HG03442 (cell line): ENCODE measurements around the gene WDR72.

Experiments
- ATAC-seq: cut with Tn5 transposase; IDR thresholded peaks from one replicate; pipeline ENCODE4 v1.9.1; 2021; ENCODE audit warnings: mild to moderate bottlenecking, moderate library complexity; ENCODE audit not compliant: unreplicated experiment

Gene WDR72

DNA sequence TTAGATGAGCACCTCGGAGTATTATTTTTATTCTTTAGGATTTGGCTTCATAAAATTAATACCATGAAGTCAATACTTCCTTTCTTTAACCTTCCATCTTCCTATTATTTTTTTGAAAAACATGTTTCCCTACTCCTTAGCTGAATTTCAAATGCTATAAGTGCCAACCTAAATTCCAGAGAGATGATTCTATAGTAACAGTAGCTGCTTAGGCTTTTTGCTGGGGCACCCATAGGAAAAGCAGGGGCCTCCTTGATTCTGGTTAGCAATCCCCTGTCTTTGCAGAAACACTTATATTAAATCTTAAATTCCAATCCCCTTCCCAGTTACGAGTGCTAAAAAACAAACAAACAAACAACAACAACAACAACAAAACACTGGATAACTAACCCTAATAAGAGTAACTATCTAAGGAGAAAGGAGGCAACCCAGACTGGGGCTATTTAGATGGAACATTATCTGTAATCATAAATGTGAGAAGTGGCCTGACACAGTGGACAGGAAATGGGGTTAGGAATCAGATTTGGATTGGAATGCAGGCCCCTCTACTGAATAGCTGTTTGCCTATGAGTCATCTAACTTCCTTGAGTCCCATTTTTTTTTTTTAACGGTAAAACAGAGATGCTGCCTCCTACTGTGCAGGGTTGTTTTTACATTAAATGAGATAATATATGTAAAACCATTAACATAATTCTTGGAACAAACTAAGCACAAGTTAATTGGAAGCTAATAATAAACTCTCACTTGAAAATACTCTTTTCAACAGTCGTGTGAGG is 148.1 kb downstream of the WDR72 start:
- no peak for ATAC-seq

DNA sequence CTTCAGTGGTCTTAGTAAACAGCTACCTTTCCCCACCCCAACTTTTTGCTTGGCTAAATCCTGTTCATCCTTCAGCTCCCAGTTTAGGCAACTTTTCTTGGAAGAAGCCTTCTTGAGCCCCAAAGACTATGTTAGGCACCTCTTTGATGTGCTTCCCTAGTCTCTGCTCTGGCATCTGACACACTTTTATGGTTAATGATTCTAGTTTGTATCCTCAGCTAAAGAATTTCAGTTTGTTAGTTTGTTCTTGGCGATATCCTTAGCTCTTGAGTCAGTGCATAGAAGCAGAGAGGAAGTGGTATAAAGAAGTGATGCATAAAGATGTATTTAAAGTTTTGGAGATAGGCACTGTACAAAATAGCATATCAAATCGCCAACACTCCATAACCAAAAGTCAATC is 168.4 kb downstream of the WDR72 start:
- no peak for ATAC-seq

DNA sequence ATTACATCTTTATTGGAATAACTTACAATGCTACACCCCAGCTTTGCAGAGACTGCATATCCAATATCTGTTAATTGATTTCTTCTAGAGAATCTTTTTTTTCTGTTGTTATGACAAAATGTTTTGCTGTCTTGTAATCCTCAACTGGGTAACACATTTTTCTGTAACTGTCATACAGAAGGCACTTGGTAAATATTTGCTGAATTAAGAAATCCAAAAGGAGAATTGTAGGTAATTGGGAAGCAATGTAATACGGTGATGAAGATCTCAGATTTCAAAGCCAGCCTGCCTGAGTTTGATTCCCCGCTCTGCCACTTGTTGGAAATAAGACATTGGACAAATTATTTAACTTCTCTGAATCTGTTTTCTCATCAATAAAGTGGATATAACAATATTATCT is 169.1 kb downstream of the WDR72 start:
- ATAC-seq, result no peak

DNA sequence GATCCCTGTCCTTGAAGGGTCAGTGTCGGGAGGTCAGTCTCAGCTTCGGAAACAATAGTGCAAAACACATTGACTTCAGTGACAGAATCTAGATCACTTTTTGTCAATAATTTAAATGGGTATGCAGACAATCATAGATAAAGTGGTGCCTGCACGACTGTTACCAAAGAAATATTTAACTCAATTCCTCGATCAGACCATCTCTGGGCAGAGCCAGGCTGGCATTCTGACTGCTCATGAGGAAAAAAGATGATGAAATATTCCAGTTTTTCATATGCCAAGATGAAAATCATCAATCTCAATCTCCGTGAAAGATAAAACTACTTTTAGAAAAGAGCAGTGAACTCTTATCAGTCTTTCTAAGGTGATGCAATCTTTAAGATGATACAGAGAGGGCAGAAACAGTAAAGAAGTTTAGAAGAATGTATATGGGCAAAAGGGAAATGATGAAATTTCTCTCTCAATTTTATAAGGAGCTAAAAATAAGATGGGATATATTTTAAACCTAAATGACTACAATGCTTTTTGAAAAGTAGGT is 169.9 kb downstream of the WDR72 start:
- no peak for ATAC-seq

DNA sequence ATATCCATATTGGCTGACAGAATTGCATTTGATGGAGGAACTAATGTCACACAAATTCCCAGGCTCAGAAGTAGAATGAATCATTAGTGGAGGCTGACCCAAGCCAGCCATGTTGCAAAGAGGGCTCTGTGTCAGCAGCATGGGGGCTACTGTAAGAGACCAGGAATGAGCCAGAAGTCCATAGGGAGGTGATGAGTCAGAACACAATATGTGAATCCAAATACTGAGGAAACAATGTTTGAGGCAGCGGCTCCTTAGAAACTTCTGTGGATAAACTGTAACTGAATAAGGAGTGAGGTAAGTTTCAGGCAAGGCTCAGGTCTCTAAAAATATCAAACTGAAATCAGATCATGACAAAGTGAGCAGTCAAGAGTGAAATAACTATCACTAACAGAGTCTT is 170.7 kb downstream of the WDR72 start:
- no peak for ATAC-seq

- ATAC-seq, result peak; percentile 74
Measured at GRCh38 chr15:53586799-53587198, 172.7 kb downstream of the WDR72 start.

GRCh38 chr15:53581513-53581912 is 177.9 kb downstream of the WDR72 start:
- no peak for ATAC-seq

- no peak for ATAC-seq
Measured at GRCh38 chr15:53580366-53580765, 179.1 kb downstream of the WDR72 start.

- no peak for ATAC-seq
Measured at GRCh38 chr15:53576841-53577240, 182.6 kb downstream of the WDR72 start.

- ATAC-seq, result no peak
Measured at GRCh38 chr15:53573091-53573490, 186.4 kb downstream of the WDR72 start.

DNA sequence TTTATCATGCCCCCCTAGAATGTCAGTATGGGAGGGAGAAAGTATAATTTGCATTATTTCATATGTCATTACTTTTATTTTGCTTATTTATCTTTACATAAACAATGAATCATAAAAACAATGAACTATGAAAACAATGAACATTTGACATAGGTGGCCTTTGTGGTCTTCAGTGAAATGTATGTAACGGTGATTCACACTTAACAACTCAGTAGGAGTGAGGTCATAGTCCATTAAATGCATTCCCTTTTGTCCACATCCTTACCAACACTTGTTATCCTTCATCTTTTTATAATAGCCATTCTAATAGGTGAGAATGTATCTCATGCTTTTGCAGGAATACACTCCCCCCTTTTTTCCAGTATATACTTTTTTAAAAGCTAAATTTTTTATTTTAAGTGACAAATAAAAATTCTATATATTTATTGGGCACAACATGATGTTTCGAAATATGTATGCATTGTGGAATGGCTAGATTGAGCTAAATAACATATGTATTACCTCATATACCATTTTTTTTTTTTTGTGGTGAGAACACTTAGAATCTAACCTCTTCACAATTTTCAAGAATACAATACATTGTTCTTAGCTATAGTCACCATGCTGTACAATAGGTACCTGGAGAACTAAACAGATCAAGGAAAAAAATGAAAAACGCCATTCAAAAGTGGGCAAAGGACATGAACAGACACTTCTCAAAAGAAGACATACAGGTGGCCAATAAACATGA is 189.5 kb downstream of the WDR72 start:
- no peak for ATAC-seq

GRCh38 chr15:53566912-53567311 is 192.6 kb downstream of the WDR72 start:
- ATAC-seq, result no peak

DNA sequence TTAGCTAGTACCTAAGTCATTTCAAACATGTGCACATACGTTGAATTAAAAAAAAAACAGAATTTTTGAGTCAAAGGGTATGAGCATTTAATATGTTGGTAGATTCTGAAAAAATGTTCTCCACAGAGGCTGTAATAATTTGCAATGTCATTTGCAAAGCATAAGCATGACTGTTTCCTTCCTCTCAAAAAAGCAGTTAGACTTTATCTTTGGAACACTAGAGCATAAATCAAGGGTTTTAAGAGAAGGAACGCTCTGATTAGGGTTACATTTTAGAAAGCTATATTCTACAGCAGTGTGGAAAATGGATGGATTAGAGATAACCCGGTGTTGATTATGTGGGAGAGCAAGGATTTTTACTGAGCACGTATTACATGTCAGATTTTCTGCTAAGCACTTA is 193.7 kb downstream of the WDR72 start:
- no peak for ATAC-seq

GRCh38 chr15:53564647-53565046 is 194.8 kb downstream of the WDR72 start:
- no peak for ATAC-seq

GRCh38 chr15:53563627-53564026 is 195.8 kb downstream of the WDR72 start:
- no peak for ATAC-seq

DNA sequence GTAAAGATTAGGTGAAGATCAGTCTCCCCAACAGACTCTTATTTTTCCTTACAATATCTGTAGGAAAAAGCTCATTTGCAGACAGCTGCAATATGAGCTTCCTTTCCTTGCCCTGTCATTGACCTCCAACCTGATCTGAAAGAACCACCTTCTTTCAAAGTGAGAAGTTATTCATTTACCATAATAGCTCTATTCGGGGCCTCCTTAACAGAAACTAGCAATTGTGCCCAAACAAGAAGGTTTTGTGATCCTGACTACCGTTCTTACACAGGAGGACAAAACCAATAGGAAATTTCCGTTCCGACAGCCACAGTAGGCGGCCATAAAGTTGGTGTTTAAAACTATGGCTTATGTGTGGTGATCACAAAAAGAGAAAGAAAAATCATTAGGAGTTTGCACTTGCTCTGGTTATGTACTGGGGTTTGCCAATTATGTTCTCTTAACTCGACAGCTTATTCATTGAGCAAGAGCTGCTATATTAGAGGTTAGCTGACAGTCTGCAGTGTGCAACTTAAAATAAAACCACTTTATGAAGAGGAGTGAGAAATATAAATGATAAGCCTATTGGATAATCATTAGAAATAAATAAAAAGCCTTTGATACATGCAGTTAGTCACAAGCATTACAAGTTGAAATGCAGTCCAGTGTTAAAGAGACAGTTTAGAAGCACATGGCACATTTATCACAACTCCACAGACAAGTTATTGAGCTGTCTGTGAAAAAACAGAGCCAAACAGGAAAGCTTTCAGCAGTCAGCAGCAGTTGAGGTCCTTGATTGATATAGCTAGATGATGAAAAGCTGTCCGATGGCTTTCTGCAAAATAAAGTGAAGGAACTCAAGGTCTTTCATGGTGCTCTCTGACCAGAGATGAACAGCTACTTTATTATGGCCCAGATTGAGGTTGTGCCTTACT is 199.8 kb downstream of the WDR72 start:
- ATAC-seq, result no peak

DNA sequence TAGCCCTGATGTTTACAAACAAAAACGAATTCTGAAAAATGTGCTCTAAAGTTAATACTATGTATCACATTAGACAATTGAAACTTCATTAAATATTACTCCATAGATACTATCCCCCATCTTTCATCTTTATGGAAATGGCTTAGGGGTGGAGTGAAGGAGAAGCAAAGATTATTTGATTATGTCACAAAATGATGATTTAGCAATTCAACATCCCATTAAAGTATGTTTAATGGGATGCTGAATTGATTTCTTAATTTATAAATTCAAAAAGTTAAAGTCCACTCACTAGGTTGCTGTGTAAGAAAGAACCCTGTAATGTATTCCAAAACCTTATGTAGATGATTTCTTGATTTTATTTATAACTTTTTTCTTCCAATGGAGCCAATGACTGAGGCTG is 201.1 kb downstream of the WDR72 start:
- ATAC-seq, result no peak

GRCh38 chr15:53555226-53555625 is 204.2 kb downstream of the WDR72 start:
- no peak for ATAC-seq

GRCh38 chr15:53549697-53550305 is 209.7 kb downstream of the WDR72 start:
- no peak for ATAC-seq

GRCh38 chr15:53548236-53548635 is 211.2 kb downstream of the WDR72 start:
- no peak for ATAC-seq
